H54 (cell line): ENCODE results near the gene TNS3.

Source experiments
- DNase-seq: peaks from one replicate; pipeline ENCODE4 v3.0.0; 2011; ENCODE audit warnings: low spot score, mixed read lengths; ENCODE audit not compliant: insufficient read length
- FAIRE-seq: peaks from 3 replicates; lab custom pipeline; 2011; peaks lifted over from hg19 to GRCh38; lab: Jason Lieb, UNC
- POLR2A ChIP-seq: IDR thresholded peaks from 2 replicates; pipeline ENCODE4 v1.6.1; 2011; ENCODE audit warnings: low read depth, mild to moderate bottlenecking, low read length

TNS3 gene

DNA sequence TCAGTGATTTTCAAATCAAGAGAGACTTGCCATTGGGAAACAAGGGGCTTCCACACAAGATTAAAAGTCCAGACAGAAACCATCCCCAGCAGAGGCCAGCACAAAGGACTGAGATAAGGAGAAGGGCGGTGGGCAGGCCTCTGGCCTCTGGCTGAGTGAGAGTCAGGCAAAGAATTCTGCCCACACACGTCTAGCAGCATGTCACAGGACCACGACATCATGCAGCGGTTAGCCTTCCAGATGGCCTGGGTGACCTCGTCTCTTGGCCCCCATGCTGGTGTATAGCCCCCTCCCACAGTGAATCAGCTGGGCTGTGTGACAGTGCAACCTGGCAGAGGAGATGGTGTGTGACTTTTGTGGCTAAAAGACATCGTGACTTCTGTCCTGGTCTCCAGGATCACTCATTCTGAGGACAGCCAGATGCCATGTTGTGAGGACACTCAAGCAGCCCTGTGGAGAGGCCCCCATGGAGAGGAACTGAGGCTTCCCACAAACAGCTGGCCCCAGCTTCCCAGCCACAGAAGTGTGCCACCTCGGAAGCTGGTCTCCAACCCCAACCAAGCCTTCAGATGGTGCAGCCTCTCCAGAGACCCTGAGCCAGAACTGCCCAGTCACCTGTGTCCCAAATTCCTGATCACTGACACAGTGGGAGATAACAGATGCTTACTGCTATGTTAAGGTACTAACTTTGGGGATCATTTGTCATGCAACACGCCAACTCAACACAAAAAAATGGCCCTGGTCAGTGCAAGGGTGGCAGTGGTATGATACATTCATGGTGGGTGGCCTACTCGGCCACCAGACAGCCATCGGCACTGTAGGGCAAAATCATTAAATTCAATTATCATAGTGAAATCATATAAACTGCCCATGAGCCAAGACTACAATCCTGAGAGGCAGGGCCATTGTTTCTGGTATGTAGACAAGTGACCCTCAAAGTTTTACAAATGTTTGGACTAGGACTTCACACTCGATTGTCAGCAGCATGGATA is 73.2 kb downstream of the TNS3 start:
- no peak for FAIRE-seq
- no peak for DNase-seq
- no peak for TF ChIP-seq POLR2A

DNA sequence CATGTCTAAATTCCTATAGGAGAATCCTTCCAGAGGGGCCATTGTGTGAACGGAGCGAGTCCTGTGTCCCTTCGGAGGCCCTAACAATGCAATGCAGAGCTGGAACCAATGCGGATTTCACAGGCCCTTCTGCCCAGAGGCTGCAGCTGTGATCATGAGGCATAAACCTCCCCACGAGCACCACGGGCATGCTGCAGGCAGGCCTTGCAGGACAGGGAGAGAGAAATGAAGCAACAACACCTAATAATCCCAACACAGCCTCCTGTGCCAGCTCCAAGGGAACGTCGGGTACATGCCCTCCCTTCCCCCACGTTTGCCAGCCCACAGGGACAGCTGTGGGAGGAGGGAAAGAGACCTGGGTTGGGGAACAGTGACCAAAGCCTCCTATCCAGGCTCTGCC is 74.4 kb downstream of the TNS3 start:
- FAIRE-seq, result no peak
- TF ChIP-seq POLR2A, result no peak
- DNase-seq, result no peak

DNA sequence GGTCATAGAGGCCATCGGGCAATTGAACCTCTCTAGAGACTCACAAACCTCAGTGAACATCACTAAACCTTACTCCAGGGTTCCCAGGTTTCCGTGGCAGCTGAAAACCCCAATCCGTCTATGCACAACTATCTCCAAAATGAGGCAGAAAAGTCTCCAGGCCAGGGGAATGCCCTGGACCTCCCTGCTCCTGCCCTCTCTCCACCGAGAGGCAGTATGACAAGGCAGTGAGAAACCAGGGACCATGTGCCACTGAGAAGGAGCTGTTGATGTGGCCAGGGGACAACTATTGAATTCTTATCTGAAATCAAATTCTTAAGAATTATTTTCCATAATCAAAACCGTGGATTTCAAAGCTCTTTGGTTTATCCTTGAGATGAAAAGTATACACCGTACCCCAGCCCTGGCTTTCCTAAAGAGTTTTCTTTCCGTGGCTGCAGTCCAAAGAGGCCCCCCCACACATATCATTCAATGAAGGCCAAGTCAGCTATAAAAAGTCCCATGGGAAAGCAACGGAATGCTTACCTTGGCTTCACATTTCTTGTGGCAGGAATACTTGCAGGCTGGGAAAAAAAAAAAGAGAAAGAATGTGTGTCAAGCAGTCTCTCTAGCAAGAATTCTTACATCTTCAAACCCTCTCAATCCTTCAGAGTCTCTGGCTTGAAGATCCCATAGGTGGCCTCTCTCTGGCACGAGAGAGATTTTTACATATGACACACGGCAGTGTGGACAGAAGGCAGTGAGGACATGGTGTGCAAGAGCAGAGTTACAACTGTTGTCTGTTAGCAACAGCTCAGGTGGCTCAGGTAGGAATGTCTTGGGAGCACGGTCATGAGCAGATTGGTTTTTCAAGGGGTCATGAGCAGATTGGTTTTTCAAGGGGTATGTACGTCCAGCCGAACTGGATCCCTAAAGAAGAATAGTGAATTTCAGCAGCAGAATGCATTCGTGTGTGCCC is 75.2 kb downstream of the TNS3 start:
- TF ChIP-seq POLR2A, result no peak
- DNase-seq (no peak), FAIRE-seq (no peak)

DNA sequence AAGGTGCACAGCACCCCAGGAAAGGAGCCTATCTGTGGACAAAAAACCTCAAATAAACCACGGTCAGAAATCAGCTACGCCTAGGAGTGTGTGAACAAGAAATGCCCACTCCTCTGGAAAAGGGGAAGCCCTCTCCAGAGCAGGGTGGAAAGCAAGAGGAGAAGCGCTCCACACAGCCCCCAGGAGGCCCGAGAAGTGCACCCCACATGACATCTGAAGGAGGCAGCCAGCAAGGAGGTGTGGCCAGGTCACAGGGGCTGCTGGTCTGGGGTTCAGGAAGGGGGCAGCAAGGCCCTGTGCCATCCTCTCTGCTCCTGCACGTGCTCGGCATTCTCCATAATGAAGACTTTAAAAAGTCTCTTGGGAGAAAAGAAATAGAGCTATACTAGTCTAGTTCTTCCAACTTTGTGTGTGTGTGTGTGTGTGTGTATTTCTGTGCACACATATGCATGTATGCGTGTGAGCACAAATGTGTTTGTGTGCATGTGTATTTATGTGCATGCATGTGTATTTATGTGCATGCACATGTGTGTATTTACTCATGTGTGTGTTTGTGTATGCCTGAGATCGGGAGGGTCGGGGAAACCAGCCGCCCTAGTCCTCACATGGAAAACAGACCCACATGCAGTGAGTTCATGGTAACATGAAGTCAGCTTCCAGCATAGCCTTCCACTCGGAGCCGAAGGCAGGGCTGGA is 76.5 kb downstream of the TNS3 start:
- FAIRE-seq, result no peak
- TF ChIP-seq POLR2A, result no peak
- DNase-seq, result no peak

DNA sequence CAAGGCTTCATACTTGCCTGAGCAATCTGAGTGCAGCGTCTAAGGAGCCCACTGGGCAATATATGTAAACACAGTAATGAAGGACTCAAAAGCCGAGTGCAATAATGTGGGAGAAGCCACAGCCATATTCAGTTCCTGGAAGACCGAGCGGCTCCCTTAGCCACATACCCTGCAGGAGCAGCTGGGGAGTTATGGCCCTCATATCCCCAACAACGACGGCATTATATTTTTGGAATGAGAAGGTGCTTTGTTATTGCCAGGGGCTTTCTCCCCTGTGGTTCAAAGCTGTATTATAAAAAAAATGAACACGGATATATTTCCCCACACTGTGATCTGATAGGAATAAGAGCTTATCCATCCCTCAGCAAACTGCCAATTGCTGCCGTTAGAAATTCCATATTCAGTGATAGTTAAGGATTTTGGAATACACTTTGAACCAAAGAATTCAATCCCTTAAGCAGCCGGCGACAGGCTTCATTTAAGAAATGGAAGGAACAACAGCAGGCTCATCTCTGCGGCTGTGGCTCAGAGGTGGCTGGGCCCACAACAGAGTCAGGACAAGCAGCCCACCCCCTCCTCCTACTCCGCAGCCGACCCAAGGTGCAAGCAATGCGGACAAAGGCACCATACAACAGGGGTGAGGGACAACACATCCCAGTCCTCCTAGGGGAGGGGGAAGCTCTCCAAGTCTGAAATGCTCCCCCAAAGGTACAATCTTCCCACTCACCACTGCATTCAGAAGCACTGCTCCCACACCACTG is 77.2 kb downstream of the TNS3 start:
- FAIRE-seq (no peak), DNase-seq (no peak)
- no peak for TF ChIP-seq POLR2A

DNA sequence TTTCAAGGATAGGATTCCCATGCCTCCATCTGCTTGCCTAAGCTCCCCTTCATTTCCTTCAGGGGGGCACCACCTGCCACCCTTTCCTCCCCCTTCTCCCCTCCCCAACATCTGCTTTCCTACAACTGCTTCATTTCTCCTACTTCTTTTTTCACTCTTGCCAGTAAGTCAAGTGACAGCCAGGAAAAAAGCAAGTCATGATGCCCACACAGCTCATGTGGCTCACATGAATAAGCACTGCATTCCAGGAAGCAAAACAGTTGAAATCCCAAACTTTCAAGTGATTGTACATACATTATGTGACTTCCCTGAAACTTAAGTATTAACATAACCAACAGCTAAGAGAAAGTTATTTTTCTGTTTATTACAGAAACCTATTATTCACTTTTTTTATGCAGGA is 78.6 kb downstream of the TNS3 start:
- DNase-seq (no peak), FAIRE-seq (no peak)
- no peak for TF ChIP-seq POLR2A

DNA sequence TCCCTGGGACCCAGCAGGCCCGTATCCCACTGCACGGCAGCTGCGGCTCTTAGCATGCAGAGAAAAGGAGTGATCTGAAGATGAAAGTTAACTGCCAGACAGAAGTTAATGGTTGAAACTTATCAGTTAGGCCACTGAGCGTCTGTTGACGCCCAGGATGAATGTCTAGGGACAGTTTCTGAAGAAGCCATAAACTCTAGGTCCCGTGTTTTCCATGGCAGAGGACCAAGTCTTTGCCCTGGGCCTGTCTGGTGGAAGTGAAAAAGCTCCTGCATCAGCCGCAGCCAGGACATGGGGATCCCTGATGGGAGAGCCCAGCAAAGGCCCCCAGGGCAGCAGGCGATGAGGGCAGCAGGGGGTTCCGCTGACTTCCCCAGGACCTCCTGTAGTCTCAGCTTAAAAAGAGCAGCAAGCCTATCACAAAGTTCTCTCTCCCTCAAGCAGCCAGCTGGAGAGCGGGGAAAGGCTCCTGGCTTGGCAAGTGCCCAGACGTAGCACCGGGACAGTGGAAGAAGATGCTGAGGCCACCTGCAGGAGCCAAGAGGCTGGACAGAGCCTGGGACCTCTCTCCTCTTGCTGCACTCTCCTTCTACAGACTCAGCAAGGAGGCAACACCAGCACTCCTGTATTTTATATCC is 79.6 kb downstream of the TNS3 start:
- FAIRE-seq (no peak), DNase-seq (no peak)
- TF ChIP-seq POLR2A, result no peak

DNA sequence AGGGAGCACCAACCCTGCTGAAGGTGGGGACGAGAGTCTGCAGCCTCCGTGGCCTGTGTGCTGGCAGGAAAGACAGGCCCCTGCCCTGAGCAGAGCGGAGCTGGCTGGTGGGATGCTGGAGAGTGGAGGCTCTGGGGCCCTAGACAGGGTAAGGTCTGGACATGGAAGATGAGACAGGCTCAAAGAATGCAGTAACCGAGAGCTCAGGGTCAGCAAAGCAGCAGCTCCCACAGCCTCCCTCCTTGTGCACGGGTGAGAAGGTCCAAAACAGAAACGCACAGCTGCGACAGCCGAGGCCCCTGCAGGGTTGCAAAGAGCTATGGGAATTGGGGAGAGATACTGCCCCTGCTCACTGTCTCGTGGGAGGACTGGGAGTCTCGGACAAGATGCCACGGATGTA is 80.5 kb downstream of the TNS3 start:
- no peak for FAIRE-seq
- TF ChIP-seq POLR2A, result no peak
- DNase-seq, result peak; percentile 73

DNA sequence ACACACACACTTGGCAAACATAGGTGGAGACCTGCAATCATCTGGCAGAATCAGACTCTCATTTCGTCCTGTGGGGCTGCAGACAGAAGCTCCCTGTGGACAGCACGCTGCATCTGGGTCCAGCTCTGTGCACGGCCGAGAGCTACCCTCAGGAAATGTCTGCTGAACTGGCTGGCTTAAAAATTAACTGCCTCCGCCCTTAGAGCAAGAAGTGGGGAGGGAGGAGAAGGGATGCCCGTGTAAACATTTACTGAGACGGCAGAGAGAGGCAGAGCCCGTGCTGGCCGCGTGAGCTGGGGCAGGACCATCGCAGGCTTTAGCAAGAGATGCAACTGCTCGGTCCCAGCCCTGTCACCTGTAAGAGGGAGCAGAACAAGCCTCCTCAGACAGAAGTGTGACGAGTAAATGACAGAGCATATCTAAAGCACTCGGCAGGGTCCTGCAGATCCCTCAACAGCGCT is 81.8 kb downstream of the TNS3 start:
- DNase-seq (no peak), FAIRE-seq (no peak)
- no peak for TF ChIP-seq POLR2A

DNA sequence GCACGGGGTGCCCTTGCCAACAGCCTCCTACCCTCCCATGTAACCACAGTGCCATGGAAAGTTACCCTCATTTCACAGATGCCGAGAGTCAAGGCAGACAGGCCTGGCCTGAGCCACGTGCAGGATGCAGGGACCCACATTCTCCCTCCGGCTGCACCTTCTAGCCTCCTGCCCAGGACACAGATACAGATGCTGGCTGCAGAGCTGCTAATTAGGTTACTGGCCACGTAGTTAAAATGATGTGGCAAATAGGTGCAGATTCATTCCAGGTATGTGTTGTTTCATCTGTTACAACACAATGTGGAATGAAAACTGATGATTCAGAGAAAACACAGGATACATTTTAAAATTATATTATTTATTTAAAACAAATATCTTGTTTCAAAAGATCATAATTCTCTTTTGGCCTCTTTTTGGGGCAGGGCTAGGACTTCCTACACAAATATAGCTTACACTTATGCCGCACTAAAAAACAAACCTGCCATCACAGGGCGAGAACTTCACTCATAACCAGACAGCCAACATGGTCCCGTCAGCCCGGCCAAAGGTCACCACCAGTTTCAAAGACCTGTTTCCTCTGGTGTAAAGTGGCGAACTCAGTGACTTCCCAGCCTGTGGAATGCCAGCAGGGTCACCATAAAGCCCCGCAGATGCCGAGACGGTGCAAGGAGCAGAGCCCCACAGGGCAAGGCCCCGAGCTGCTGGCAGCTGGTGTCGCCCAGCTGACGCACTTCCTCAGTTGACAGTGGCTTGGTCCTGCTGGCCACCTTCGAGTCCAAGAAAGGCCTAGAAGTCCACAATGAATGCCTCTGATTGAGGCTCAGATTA is 83.5 kb downstream of the TNS3 start:
- DNase-seq (no peak), FAIRE-seq (no peak)
- TF ChIP-seq POLR2A, result no peak

DNA sequence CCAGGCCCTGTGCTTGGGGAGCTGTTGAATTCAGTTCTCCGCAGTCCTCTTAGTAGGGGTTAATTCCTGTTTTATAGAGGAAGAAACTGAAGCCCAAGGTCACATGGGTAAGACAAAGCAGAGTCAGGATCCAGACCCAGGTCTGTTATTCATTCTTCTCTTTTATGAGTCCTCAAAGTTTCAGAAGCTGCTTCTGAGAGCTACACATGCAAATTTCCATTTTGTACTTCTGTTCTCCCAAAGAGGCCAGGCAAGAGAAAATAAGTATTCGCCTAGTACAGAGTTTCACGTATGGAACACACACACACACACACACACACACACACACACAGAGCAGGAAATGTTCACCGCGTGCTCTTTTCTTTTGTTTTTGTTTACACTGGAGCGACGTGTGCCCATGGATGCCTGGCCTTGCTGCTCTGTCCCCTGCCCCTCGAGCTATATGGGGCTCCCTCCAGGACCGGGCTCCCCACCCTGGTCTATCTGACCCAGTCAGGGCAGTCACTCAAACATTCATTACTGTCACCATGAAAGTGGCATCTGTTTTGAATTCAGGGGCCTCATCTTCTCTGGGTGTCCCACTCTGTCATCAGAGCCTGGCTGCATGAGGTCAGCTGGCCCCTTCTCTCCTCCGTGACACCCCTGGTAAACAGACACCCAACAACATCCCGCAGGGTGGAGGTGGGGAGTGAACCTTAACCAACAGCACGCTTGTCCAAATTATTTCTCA is 84.4 kb downstream of the TNS3 start:
- TF ChIP-seq POLR2A, result no peak
- FAIRE-seq, result no peak
- DNase-seq, result no peak
